Measurements from ENCODE around the gene C16orf95. TPM values are rescaled to one million over a fixed set of nuclear protein-coding genes. Genes with fewer than 3 reads are reported as not detected.

The C16orf95 gene
- total and polyA plus RNA-seq, 2 donors (not counting 1 experiment from before 2014, with no cell fraction given): 1.5 to 2.5 TPM

- Histone ChIP-seq H3K79me2 (ENCODE audit: control insufficient read depth, insufficient read depth, low read length) (peaks cover 16% of the 10 kb centered on the region), H3K27me3 (replicated peaks in 1 of 4; ENCODE audit: control extremely low read depth in 1 of 4, control insufficient read depth in 3 of 4, insufficient read depth in 4 of 4, low read length in 3 of 4) (no peaks in the 10 kb centered on the region), H3K9me3 (ENCODE audit: control extremely low read depth in 1 of 3, control insufficient read depth in 2 of 3, insufficient read depth in 1 of 3, low read length in 2 of 3) (no peaks in the 10 kb centered on the region), H2AFZ (ENCODE audit: insufficient read depth, low read depth, low read length, poor library complexity, severe bottlenecking) (peak overlapping the region; percentile 97), H3K9ac (ENCODE audit: low read length) (peak overlapping the region; percentile 95), H4K20me1 (ENCODE audit: control insufficient read depth, insufficient read depth, low read length, poor library complexity, severe bottlenecking) (no peaks in the 10 kb centered on the region), H3K4me3 (ENCODE audit: control extremely low read depth in 1 of 5, extremely low read depth in 1 of 5, insufficient read depth in 1 of 5, low read depth in 2 of 5, low read length in 4 of 5) (peak overlapping the region; percentile 73 to 99 (median 94)), H3K36me3 (replicated peaks in 1 of 2; ENCODE audit: control extremely low read depth in 1 of 2, control insufficient read depth in 1 of 2, extremely low read depth in 1 of 2, insufficient read depth in 2 of 2, low read length in 1 of 2) (no peaks in the 10 kb centered on the region), H3K4me1 (ENCODE audit: control insufficient read depth in 2 of 2, insufficient read depth in 2 of 2, low read length in 2 of 2) (peaks cover 8 to 10% of the 10 kb centered on the region in 2 donors), H3K27ac (ENCODE audit: low read length in 2 of 2) (peak overlapping the region; percentile 64 to 84), H3K4me2 (replicated peaks; ENCODE audit: low read depth, low read length, poor library complexity, severe bottlenecking) (peak overlapping the region; percentile 85)
- WGBS (ENCODE audit: insufficient coverage): 26% methylated on average over 17 of the region's 28 CpGs
- no peak for TF ChIP-seq CTCF (IDR thresholded peaks at IDR 0.05)
- TF ChIP-seq EZH2 (IDR thresholded peaks at IDR 0.05; ENCODE audit: borderline replicate concordance, insufficient read depth, low read depth, low read length, poor library complexity, severe bottlenecking): no peak
- ChIA-PET CTCF (interaction anchor here (0.8 to 5.3 kb wide), 9 partner anchors 9 to 451 kb away, joined by 3 to 47 read pairs (median 6); partner anchors contain the start of gene FBXO31), POLR2A (interaction anchor here (0.6 to 2.0 kb wide), 9 partner anchors 66 to 1419 kb away, joined by 3 to 9 read pairs (median 4); partner anchors contain the start of genes FBXO31 and IRF8)
- DNase-seq: no peak
- peaks cover 12% of the 10 kb centered on the region for H3K4me1 Mint-ChIP-seq
- ATAC-seq (ENCODE audit: low read depth): peak; percentile 5
- intact Hi-C loops (cut with micrococcal nuclease): loop anchor here (1.0 to 5.0 kb wide), 2 partner anchors 74 to 756 kb away; partner anchors contain the start of gene MAP1LC3B
- H3K4me3 Mint-ChIP-seq: peak overlapping the region; percentile 96
- no peaks in the 10 kb centered on the region for H3K9me3 Mint-ChIP-seq (ENCODE audit: insufficient read depth)
- peak overlapping the region; percentile 97 for H3K27ac Mint-ChIP-seq
- no peaks in the 10 kb centered on the region for H3K27me3 Mint-ChIP-seq
These were observed 805 bp upstream of the C16orf95 start for GRCh38 chr16:87317750-87318644.

Measured in B cell (primary cell).